GM19452 (cell line): ENCODE results near the gene DIP2C.

Source experiments
- ATAC-seq: cut with Tn5 transposase; IDR thresholded peaks from one replicate; pipeline ENCODE4 v1.9.1; 2021; ENCODE audit not compliant: unreplicated experiment

Gene DIP2C, protein sequence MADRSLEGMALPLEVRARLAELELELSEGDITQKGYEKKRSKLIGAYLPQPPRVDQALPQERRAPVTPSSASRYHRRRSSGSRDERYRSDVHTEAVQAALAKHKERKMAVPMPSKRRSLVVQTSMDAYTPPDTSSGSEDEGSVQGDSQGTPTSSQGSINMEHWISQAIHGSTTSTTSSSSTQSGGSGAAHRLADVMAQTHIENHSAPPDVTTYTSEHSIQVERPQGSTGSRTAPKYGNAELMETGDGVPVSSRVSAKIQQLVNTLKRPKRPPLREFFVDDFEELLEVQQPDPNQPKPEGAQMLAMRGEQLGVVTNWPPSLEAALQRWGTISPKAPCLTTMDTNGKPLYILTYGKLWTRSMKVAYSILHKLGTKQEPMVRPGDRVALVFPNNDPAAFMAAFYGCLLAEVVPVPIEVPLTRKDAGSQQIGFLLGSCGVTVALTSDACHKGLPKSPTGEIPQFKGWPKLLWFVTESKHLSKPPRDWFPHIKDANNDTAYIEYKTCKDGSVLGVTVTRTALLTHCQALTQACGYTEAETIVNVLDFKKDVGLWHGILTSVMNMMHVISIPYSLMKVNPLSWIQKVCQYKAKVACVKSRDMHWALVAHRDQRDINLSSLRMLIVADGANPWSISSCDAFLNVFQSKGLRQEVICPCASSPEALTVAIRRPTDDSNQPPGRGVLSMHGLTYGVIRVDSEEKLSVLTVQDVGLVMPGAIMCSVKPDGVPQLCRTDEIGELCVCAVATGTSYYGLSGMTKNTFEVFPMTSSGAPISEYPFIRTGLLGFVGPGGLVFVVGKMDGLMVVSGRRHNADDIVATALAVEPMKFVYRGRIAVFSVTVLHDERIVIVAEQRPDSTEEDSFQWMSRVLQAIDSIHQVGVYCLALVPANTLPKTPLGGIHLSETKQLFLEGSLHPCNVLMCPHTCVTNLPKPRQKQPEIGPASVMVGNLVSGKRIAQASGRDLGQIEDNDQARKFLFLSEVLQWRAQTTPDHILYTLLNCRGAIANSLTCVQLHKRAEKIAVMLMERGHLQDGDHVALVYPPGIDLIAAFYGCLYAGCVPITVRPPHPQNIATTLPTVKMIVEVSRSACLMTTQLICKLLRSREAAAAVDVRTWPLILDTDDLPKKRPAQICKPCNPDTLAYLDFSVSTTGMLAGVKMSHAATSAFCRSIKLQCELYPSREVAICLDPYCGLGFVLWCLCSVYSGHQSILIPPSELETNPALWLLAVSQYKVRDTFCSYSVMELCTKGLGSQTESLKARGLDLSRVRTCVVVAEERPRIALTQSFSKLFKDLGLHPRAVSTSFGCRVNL (N-terminal part only)

DNA sequence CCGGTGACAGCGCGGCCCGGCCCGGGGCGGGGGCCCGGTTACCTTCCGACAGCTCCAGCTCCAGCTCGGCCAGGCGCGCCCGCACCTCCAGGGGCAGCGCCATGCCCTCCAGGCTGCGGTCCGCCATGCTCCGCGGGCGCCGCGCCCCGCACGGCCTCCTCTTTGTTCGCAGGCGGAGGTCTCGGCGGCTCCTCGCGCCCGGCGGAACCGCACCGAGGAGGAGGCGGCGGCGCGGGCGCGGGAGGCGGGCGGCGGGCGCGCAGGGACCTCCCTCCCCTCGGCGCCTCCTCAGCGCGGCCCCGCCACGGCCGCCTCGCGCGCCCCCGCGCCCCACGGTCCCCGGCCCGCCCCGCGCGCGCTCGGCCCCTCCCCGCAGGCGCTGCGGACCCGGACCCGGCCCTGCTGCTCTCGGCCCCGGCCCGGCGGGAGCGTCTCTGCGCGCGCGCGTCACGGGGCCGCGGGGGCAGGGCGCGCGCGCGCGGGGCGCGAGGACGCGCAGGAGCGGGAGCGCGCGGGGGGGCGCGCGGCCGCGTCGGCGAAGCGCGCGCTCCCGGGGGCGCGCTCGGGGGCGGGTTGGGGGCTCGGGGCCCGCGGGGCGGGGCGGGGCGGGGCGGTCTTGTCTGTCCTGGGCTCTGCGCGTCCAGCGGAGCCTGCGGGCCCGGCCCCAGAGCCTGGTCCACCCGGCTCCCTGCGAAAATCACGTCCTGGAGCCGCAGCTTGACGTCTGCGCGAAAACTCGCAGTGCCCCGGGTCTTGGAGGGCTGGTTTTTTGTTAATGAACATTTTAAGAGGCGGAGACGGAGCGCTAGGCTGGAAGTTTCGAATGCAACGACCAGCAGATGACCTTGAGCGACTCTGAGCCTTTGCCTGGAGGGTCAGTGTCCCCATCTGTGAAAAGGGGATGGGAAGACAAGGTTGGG is at the start of gene DIP2C:
DIP2C (minus strand) TSS at position 217 of the 920 bp plus-strand sequence; CDS start at position 127, 90 bp downstream.
- no peak for ATAC-seq

DNA sequence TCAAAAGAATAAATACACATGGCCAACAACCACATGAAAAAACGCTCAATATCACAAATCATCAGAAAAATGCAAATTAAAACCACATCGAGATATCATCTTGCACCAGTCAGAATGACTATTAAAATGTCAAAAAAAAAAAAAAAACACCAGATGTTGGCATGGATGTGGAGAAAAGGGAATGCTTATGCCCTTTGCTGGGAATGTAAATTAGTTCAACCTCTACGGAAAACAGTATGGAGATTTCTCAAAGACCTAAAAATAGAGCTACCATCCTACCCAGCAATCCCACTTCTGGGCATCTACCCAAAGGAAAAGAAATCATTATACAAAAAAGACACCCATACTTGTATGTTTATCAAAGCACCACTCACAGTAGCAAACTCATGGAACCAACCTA is 45.0 kb upstream of the DIP2C start:
- no peak for ATAC-seq

DNA sequence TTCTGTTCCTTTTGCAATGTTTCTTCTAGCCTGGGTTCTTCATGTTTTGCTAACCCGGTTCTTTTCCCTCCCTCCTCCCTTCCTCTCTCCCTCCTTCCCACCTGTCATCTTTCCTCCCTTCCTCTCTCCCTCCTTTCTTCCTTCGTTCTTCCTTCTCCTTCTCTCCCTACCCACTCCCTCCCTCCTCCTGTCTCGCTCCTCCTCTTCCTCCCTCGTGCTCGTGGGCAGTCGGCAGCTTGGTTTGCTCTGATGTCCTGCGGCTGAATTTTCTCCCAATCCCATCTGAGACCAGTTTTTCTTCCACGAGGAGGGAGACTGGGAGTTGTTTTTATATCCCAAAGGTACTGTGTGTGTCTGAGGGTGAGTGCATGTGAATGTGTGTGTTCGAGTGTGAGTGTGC is 43.6 kb upstream of the DIP2C start:
- no peak for ATAC-seq

DNA sequence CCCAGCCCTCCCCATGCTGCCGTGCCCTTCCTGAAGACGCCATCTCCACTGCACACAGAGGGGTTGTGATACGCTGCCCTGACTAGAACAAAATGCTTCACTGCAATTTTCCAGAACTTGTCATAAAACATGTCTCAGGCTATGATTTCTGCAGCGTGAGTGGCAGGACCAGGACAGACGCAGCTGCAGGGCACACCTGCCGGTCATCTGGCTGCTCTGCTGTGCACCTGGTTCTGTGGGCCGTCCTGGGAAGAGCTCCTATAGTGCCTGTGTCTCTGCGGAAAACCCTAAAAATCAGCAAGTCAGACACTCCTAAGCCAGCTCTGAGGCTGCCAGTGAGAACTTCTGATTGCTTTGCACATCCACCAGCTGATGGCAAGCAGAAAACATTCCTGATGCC is 39.7 kb upstream of the DIP2C start:
- no peak for ATAC-seq

DNA sequence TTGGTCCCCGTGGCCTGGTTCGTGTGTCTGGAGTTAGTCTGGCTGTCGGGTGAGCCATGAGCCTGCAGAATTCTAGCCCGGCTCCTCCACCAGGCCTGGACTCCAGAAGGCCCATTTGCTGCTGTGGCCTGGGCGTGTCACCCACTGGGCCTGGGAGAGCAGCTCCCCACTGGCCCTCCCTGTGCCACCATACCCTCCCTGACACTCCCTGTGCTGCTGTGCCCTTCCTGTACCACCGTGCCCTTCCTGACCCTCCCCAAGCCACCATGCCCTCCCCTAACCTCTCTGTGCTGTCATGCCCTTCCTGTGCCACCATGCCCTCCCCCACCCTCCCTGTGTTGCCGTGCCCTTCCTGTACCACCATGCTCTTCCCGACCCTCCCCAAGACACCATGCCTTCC is 39.1 kb upstream of the DIP2C start:
- no peak for ATAC-seq

- ATAC-seq: no peak
Observed at GRCh38 chr10:727162-727790, 37.8 kb upstream of the DIP2C start.

- ATAC-seq: no peak
Observed at GRCh38 chr10:725786-726185, 36.3 kb upstream of the DIP2C start.

DNA sequence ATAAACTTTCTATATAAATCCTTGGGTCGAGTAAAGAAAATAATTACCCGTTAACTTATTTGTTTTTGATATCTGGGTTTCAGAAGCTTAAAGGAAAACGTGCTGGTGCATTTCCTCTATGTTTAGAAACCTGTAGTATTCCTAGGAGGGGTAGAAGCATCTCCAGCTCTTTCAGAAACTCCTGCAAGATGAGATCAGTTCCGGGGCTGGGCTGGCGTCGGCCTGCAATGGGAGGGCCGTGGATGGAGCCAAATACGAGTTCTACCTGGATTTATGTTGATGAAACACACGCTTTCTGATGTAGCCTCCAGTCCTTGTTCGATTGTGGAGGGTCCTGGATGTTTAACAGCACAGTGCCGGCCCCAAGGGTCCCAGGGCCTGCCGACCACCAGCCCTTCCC is 35.8 kb upstream of the DIP2C start:
- no peak for ATAC-seq

- no peak for ATAC-seq
Observed at GRCh38 chr10:723973-724372, 34.5 kb upstream of the DIP2C start.

- ATAC-seq: no peak
Observed at GRCh38 chr10:722281-723060, 33.0 kb upstream of the DIP2C start.

- ATAC-seq: no peak
Observed at GRCh38 chr10:718143-718700, 28.8 kb upstream of the DIP2C start.

GRCh38 chr10:717458-717857 is 28.0 kb upstream of the DIP2C start:
- no peak for ATAC-seq

GRCh38 chr10:716821-717220 is 27.4 kb upstream of the DIP2C start:
- no peak for ATAC-seq

- ATAC-seq: no peak
Observed at GRCh38 chr10:714214-714613, 24.7 kb upstream of the DIP2C start.

GRCh38 chr10:712575-712974 is 23.1 kb upstream of the DIP2C start:
- no peak for ATAC-seq

- no peak for ATAC-seq
Observed at GRCh38 chr10:712089-712488, 22.6 kb upstream of the DIP2C start.

DNA sequence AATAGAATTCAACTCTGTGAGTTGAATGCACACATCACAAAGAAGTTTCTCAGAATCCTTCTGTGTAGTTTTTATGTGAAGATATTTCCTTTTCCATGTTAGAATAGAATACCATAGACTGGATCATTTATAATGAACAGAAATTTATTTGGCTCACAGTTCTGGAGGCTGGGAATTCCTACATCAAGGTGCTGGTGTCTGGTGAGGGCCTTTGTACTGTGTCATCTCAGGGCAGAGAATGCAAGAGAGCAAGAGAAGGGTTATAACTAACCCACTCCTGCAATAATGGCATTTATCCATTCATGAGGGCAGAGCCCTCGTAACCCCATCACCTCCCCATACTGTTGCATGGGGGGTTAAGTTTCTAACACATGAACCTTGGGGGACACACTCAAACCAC is 18.4 kb upstream of the DIP2C start:
- no peak for ATAC-seq

- no peak for ATAC-seq
Observed at GRCh38 chr10:707456-707855, 18.0 kb upstream of the DIP2C start.

DNA sequence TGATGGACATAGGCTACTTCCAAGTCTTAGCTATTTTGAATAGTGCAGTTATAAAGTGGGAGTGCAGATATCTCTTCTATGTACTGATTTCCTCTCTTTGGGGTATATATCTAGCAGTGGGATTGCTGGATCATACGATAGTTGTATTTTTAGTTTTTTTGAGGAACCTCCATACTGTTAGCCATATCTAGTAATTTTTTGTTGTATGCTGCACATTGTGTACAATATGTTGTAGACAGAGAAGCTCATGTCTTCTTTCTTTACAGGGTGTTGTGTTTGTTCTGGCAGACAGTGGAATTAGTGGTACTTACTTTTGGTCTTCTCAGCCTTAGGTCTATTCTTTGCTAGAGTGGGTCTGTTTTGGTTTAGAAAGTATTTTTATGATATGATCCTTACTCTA is 13.7 kb upstream of the DIP2C start:
- ATAC-seq: no peak
